Measurements from ENCODE around the gene RAD21L1.

GRCh38 chr20:1264727-1265126, 38.9 kb downstream of the RAD21L1 start:
- no peak for TF ChIP-seq CTCF (IDR thresholded peaks at IDR 0.05; ENCODE audit: low read depth, low read length, missing input control)
- TF ChIP-seq TAF1 (conservative IDR thresholded peaks at IDR 0.05), result no peak
- no peak for TF ChIP-seq RAD21 (IDR thresholded peaks at IDR 0.05)
- no peak for TF ChIP-seq FOXA2 (IDR thresholded peaks at IDR 0.05)

All from liver (tissue), 3 donors.